Measurements from ENCODE around the gene LEF1.

DNA sequence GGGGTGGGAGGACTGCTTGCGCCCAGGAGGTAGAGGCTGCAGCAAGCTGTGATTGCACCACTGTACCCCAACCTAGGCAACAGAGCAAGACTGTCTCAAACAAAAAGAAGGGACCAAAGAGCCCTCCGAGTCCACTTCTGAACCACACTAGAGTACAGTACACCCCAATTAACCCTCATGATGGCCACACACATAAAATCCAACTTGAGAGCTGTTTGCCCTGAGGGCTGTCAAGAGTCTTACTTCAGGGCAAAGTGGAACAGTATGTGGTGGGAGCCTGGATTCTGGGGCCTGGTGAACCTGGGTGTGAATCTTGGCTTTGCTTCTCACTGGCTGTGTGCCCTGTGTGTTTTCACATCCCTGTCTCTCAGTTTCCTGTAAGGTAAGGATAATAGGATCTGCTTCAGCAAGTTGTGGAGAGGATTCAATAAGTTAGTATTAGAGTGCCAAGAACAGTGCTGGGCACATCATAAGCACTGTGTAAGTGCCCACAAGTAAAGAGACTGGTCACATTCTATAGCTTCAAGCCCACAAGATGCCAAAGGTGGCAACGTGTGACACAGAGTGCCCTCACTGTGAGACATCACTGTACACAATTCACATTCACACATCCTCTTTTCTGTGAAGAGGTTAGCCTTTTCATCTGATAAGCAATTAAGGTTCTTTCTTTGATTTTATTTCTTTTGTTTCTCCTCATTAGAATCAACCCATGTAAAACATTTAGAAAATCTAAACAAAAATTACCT lies 52.1 kb downstream of the LEF1 start:
- TF ChIP-seq CTCF (IDR thresholded peaks at IDR 0.05; ENCODE audit: low read depth, low read length): no peak
- no peak for TF ChIP-seq EZH2phosphoT487 (IDR thresholded peaks at IDR 0.05; ENCODE audit: low read depth)
